Colonic mucosa (tissue), 4 donors: ENCODE measurements around the gene MAP2K1. TPM values are rescaled to one million over a fixed set of nuclear protein-coding genes. Genes with fewer than 3 reads are reported as not detected.

Experiments
- DNase-seq: peaks from one replicate; pipeline ENCODE4 v3.0.0-alpha.2; 2020
- H3K27ac ChIP-seq: fragments of 200-600 bp; one replicate; pipeline ENCODE4 v1.8.0; 2021
- H3K27me3 ChIP-seq: fragments of 200-600 bp; one replicate; pipeline ENCODE4 v1.8.0; 2021
- H3K36me3 ChIP-seq: fragments of 200-600 bp; one replicate; pipeline ENCODE4 v1.8.0; 2021
- H3K4me1 ChIP-seq: fragments of 200-600 bp; one replicate; pipeline ENCODE4 v1.8.0; 2021; ENCODE audit warnings: mild to moderate bottlenecking
- H3K4me3 ChIP-seq: fragments of 200-600 bp; one replicate; pipeline ENCODE4 v1.8.0; 2021
- H3K9ac ChIP-seq, 2 donors: one replicate each; pipeline ENCODE4 v1.7.0; 2013; ENCODE audit warnings: control low read depth in 2 of 2, low read depth in 2 of 2, low read length in 2 of 2
- H3K9me3 ChIP-seq: fragments of 200-600 bp; one replicate; pipeline ENCODE4 v1.8.0; 2021
- intact Hi-C: fragments of 100-400 bp; cut with DNase I; formaldehyde crosslinking; loops from one replicate; pipeline ENCODE4 v1.14.1; 2022
- total RNA-seq, 2 donors: library from RNA; stranded (reverse); fragmentation: NEBNext Ultra II Directional in 1 of 2; extraction: Animal tissue kit (Norgen Biotek cat#: 25700) in 1 of 2; gene quantifications; one replicate each; pipeline ENCODE4 v1.2.1, GENCODE V29; 2021
- TF ChIP-seq, protein P1 (sequence below): fragments of 200-600 bp; IDR thresholded peaks from one replicate; pipeline ENCODE4 v1.8.0; 2022; ENCODE audit warnings: antibody characterized with exemption, mild to moderate bottlenecking
- donor health status: healthy.
- donor health status: DM: no; HTN: no; CAD: no.
- donor health status: DM: no; HTN: no; CAD: no.

MAP2K1 gene
- total RNA-seq, 2 donors from 2014 or later = 50.0 to 53.2 TPM

- TF ChIP-seq, protein P1, sequence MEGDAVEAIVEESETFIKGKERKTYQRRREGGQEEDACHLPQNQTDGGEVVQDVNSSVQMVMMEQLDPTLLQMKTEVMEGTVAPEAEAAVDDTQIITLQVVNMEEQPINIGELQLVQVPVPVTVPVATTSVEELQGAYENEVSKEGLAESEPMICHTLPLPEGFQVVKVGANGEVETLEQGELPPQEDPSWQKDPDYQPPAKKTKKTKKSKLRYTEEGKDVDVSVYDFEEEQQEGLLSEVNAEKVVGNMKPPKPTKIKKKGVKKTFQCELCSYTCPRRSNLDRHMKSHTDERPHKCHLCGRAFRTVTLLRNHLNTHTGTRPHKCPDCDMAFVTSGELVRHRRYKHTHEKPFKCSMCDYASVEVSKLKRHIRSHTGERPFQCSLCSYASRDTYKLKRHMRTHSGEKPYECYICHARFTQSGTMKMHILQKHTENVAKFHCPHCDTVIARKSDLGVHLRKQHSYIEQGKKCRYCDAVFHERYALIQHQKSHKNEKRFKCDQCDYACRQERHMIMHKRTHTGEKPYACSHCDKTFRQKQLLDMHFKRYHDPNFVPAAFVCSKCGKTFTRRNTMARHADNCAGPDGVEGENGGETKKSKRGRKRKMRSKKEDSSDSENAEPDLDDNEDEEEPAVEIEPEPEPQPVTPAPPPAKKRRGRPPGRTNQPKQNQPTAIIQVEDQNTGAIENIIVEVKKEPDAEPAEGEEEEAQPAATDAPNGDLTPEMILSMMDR = no peak
- Histone ChIP-seq H3K27ac (no peak overlapping the region), H3K36me3 (no peaks in the 10 kb centered on the region), H3K9ac (no peak overlapping the region), H3K4me1 (no peaks in the 10 kb centered on the region), H3K27me3 (no peaks in the 10 kb centered on the region), H3K9me3 (no peaks in the 10 kb centered on the region), H3K4me3 (no peak overlapping the region)
- no peak for DNase-seq
- intact Hi-C loops = no loop called here
Observed at GRCh38 chr15:66411190-66411589, 24.5 kb downstream of the MAP2K1 start.

- H3K4me1 ChIP-seq = no peaks in the 10 kb centered on the region
- H3K27ac ChIP-seq = no peak overlapping the region
- TF ChIP-seq, protein P1 = no peak
- intact Hi-C loops = no loop called here
- H3K27me3 ChIP-seq = no peaks in the 10 kb centered on the region
- no peaks in the 10 kb centered on the region for H3K9me3 ChIP-seq
- DNase-seq = no peak
- H3K36me3 ChIP-seq = no peaks in the 10 kb centered on the region
- no peak overlapping the region for H3K4me3 ChIP-seq
- H3K9ac ChIP-seq = no peak overlapping the region
Observed at GRCh38 chr15:66412220-66412619, 25.5 kb downstream of the MAP2K1 start.

GRCh38 chr15:66413579-66413978 lies 26.9 kb downstream of the MAP2K1 start:
- Histone ChIP-seq H3K4me3 (no peak overlapping the region), H3K27ac (no peak overlapping the region), H3K27me3 (no peaks in the 10 kb centered on the region), H3K4me1 (no peaks in the 10 kb centered on the region), H3K9me3 (no peaks in the 10 kb centered on the region), H3K9ac (no peak overlapping the region), H3K36me3 (no peaks in the 10 kb centered on the region)
- intact Hi-C loops = no loop called here
- no peak for DNase-seq
- TF ChIP-seq, protein P1 = no peak

- Histone ChIP-seq H3K4me1 (no peaks in the 10 kb centered on the region), H3K27me3 (no peaks in the 10 kb centered on the region), H3K9ac (no peak overlapping the region), H3K36me3 (no peaks in the 10 kb centered on the region), H3K4me3 (no peak overlapping the region), H3K27ac (no peak overlapping the region), H3K9me3 (no peaks in the 10 kb centered on the region)
- intact Hi-C loops = no loop called here
- DNase-seq = no peak
- TF ChIP-seq, protein P1 = no peak
Observed at GRCh38 chr15:66415360-66415759, 28.6 kb downstream of the MAP2K1 start.

GRCh38 chr15:66417736-66418135 lies 31.0 kb downstream of the MAP2K1 start:
- Histone ChIP-seq H3K27ac (no peak overlapping the region), H3K4me3 (no peak overlapping the region), H3K27me3 (no peaks in the 10 kb centered on the region), H3K36me3 (no peaks in the 10 kb centered on the region), H3K9me3 (no peaks in the 10 kb centered on the region), H3K4me1 (no peaks in the 10 kb centered on the region), H3K9ac (no peak overlapping the region)
- DNase-seq = no peak
- intact Hi-C loops = no loop called here
- TF ChIP-seq, protein P1 = no peak

- intact Hi-C loops = no loop called here
- Histone ChIP-seq H3K27me3 (no peaks in the 10 kb centered on the region), H3K9me3 (no peaks in the 10 kb centered on the region), H3K4me3 (no peak overlapping the region), H3K4me1 (no peaks in the 10 kb centered on the region), H3K36me3 (no peaks in the 10 kb centered on the region), H3K27ac (no peak overlapping the region), H3K9ac (no peak overlapping the region)
- no peak for DNase-seq
- TF ChIP-seq, protein P1 = no peak
Observed at GRCh38 chr15:66419471-66419870, 32.8 kb downstream of the MAP2K1 start.
